GM10847 (cell line): Measurements from ENCODE around the gene PRAC1.

Experiments
- POLR2A ChIP-seq: IDR thresholded peaks from 2 replicates; pipeline ENCODE4 v1.6.1; 2011; ENCODE audit not compliant: insufficient read length; ENCODE audit errors: extremely low read depth

The PRAC1 gene

DNA sequence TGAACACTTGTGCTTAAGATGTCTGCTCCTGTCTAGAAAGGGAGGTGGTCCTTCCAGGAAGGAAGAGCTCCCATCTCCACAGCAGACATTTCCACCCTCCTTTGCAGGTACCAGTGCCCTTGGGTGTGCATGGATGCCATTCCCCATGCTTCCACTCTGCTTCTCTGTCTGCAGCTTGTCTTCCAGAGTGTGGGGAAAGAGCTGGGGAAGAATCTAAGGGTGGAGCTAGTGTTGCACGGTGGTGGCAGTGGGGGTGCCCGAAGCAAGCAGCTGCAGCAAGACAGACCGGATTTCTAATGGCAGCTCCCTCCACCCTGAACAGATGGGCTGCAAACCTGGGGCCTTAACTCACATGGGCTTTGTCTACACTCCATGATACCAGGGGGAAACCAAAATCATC, 28.9 kb upstream of the PRAC1 start:
- TF ChIP-seq POLR2A, result no peak

DNA sequence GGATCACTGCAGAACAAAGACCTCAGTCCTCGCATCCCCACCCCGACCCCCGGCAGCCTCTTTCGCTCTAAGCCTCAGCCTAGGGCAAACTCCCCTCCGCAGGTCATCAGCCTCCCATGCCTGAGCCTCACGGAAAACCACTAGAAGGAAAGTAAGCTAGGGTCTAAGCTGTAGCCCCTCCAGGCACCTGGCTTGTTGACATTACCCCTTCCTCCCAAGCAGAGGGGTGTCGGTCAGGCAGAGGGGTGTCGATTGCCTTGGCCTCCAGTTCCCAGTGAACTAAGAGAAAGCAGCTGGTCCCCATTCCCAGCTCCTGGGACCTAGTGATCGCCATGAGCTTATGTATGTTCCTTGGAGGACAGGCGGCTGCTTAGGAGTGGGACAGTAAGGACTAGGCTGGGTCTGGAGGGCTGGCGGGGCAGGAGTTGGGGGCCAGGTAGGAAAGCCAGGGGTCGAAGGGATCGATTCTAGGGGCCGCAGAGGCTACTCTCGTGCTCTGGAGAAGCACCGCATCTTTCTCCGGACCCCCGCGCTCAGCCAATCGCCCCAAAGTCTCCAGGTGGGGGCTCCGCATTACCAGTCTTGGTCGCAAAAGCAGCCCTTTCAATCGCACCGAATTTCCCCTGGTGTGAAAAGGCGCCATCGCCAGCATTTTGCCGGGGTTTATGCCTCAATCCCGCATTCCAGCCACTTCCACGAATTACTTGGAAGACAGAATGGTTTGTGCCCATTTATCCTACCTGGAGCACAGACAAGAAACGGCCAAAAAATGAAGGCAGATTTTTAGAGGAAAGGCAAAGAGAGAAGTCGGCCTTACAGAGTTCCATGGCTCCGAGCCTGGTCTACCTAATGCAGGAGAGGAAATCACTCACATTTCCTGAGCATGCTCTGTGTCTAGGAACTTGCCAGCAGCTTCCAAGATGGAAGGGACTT, 27.6 kb upstream of the PRAC1 start:
- no peak for TF ChIP-seq POLR2A

DNA sequence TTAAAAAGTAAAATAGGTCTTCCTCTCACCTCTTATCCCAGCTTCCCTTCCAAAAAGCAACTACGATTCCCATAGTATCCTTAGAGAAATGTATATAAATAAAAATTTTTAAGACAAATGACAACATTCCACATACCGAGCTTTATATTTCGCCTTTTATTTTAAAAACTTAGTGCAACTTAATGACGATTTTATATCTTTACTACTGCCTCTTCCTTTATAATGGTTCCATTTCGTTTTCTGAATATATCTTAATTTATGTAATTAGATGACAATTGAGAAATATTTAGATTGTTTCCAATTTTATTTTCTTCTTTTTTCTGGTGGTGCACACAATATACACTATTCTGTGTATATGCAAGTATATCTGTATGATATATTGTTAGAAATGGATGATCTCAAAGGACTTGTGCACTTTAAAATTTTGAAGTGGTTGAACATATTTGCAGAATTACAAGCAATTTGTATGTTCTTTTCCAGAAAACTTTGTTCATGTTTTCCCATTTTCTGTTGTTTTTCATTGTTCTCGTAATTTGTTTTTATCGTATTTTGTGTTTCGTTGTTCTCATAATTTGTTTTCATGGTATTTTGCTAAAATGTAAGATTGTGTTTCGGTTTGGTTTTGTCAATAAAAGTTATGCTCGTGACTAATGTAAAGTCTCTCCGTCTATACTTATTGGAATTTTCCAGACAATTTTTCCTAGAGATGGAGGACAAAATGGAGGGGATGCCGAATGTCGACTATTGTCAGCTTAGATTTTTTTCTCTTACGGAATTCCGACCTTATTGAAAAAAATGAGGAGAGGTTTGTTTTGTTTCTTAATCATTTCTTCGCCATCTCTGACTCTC, 26.6 kb upstream of the PRAC1 start:
- no peak for TF ChIP-seq POLR2A

DNA sequence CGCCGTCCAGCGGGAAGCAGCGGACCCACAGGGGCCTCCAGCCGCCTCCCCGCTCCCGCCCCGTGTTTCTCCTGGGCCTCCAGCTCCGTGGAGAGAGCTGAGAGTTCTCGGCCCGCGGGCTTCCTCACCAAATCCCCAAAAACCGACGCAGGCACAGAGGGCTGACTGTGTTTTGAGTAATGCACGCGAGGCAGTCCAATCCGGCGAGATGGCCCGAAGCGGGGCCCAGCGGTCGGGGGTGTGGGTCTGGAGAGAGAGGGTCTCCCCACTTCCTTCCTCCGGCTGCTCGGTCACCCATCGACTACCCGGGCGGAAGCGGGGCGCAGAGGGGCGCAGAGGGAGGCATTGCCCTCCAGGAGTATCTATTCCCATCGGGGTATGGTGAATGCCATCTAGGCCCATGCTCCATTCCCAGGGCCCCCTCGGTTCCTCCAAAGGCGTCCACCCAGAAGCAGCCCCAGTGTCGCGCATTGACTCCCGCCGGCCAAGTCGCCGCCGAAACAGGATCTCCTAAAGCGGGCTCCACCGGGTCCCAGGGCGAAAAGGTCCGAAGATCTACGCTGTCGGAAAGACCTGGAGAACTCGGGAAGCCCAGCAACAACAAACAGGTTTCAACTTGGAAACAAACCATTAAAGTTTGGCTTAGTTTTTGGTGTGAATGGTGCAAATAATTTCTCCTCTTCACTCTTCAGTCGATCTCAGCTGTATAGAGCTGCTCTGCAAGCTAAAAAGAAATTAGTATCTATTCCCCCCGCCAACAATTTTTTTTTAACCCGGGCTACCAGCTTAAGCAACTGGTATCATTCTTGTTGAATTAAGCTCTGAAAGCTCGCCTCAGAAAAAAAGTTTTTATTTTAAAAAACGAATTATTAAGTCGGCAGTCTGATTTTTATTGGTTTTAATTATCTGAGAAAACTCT, 25.4 kb upstream of the PRAC1 start:
- no peak for TF ChIP-seq POLR2A

DNA sequence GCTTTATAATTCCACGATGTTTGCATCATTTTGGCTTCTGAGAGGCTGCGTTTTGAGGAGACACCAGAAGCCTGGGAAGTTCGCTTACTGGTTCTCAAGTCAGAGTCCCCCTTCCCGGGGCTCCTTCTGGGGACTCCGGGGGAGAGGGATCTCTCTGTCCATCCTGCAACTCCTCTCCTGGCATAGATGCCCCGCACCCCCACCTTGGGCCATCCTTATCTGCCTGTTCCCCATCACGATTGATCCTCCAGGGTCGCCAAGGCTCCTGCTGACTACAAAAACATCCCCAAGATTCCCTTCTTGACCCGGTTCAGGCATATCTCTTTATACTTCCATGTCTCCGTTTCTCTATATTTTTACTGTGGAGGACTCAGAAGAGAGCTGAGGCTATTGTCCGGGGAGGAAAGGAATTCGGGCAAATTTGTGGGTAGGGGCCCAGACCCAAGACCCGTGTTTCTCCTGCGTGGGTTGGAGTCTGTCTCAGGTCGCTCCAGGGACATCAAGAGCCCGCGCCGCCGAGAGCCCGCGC, 24.7 kb upstream of the PRAC1 start:
- TF ChIP-seq POLR2A, result no peak

DNA sequence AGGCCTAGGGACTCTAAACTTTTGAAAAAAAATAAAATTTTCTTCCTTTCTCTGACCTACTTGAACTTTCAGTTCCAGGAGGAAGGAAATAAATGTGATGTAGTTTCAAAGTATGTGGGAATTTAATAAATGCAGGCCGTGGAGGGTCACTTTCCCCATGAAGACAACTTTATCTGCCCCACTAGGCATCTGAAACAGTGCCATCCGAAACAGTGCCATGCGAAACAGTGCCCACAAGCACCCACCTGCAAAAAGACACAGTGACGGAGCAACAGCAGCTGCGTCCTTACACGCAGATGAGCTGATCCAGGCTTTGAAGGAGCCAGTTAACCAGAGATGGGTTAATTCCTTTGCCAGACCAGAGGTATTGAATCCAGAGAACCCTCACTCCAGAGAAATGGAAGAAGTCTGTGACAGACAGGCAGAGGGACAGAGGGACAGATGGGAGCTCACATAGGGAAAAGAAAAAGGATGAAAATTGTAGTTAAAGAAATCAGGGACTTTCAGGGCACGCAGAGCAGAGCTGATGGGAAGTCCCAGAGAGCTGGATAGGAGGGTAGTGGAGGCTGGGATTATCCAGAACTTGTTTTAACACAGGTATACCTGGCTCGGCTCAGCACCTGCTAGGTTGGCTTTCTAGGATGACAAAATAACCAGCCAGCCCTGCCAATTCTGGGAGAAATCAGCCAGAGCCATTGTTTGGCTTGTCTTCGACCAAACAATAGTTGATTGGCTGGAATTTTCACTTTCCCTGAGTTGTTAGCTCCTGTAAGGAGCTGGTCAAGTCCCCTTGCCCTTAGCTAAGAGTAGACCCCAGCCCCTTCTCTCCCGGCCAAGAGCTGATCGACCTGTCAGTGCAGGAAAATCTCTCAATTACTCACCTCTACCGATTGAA, 23.3 kb upstream of the PRAC1 start:
- no peak for TF ChIP-seq POLR2A

DNA sequence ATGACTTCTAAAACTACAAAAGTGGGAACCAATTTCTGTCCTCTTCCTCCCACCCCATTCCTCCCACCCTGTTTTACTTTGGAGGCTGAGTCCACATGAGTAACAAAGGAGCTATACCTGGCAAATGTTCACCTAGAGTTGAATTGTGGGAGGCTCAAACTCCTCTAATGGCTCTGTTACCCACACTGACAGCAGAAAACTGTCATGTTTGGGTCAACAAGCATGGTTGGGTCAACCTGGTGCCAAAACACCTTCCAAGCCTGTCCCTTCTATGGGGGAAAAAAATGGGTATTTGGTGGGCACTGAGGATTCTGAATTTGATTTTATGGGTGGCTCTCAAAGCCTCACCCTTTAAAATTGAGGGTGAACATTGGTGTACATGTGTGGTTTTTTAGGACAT, 18.2 kb upstream of the PRAC1 start:
- no peak for TF ChIP-seq POLR2A

DNA sequence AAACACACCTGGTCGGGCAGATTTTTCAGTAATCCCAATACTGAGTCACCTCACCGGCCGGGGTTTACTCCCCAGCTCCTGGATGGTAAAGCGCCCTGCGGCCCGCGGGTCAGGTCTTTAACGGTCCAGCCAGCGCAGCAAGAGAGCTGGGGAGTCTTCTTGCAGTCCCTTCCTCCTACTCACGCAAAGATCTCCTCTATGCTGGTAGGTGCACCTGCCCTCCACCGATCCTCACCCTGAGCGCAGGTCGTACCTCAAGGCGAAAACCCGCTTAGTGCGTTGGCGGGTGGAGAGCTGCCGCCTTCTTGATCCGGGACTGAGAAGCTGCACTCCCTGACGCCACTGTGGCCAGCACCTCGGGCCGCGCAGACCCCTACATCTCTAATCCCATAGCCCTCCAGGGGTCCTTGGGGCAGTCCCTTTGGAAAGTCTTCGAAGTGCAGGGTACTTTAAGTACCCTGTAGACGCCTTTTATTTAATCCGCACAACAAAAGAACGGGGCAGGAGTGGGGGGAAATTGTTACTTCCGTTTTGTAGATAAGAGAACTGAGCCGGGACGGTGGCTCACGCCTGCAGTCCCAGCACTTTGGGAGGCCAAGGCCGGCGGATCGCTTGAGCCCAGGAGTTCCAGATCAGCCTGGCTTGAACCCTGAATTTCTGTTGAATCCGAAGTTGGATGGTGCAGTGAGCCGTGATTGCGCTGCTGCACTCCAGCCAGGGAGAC, 16.6 kb upstream of the PRAC1 start:
- no peak for TF ChIP-seq POLR2A

DNA sequence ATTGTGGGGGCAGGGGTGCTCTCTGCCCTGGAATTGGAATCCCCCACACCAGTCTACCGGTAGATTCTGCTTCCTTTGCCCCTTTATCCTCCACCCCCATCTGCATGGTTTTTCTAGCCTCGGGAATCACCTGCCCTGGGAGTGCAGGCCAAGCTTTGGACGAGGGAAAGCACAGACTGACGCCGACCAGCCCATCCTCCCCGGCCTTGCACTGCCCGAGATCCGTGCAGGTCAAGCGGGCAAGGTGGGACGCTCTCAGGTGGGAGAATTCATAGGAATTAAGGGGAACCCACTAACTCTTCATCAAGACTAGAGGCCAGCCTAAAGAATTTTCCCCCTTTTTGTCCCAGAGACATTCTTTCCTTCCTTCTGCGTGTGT, 16.1 kb upstream of the PRAC1 start:
- TF ChIP-seq POLR2A, result no peak

DNA sequence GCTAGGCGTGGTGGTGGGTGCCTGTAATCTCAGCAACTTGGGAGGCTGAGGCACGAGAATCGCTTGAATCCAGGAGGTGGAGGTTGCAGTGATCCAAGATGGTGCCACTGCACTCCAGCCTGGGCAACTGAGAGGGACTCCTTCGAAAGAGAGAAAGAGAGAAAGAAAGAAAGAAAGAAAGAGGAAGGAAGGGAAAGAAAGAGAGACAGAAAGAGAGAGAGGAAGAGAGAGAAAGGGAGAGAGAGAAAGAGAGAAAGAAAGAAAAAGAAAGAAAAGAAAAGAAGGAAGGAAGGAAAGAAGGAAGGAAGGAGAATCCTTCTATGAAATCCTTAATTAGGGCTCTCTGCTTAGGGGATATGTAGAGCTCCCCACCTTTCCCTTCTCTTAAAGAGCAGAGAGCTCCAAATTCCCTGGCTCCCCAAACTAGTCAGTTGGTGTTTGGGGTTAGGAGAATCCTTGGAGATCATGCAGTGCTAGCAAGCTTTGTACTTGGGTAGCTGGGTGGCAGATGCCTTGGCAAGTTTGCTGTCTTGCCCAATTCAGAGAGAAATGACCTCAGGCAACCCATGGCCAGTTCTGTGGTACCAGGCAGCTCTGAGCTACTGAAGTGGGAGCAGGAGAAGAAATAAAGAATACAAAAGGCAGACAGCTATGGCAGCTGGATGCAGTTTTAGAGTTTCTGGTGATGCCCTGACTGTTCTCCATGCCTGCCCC, 15.2 kb upstream of the PRAC1 start:
- TF ChIP-seq POLR2A, result no peak

DNA sequence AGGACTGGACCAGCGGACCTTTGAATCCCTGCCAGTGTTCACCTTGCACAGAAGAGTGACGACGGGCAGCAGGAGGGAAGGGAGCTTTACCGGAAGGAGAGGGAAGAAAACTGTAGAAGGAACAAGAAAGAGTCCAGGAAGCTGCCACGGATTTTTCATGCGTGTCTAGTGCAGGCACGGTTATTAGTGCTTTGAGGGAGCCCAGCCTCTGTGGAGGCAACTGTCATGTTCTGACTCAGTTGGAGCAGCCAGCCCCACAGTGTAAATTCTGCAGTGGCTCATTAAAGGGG, 12.7 kb upstream of the PRAC1 start:
- no peak for TF ChIP-seq POLR2A

DNA sequence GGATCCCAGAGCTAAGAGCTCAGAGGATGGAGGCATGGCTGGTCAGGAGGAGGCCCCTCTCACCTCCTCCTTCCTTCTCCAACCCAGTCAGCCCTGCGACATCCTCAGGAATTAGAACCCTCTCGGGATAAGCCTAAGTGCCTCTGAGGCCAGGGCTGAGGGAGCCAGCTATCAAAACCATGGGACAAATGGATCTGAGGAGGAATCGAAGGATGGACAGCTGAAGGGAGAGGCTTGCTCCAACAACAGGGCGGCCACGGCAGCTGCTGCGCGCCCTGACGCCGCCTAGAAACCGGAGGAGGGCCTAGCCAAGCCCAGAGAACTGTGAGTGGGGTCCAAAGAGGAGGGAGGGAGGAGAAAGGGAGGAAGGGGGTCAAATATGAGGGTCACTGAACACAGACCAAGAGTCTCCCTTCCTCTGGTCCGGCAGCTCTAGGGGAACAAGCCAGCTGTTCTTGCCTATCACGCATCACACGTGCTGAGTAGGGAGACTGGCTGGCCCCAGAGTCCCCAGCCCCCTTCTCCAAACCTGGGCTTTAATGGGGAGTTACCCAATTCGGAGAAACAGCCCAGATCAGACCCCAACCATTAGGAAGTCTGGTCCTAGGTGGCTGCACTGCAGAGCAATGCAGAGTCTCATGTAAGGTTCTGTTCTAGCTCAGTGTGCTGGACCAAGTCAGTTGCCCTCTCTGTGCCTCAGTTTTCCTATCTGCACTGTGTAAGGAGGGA, 12.2 kb upstream of the PRAC1 start:
- TF ChIP-seq POLR2A, result no peak
